Endothelial cell of umbilical vein (primary cell): ENCODE measurements around the gene TUBB1. TPM values are rescaled to one million over a fixed set of nuclear protein-coding genes. Genes with fewer than 3 reads are reported as not detected.
A peak's percentile ranks its signal among the peaks of the same experiment; 100 is the strongest.

ENCODE experiments used
- BruUV-seq: library from RNA; stranded (reverse); fragments of 400-500 nt; replicated peaks from 2 replicates; lab custom pipeline; 2021; lab: Mats Ljungman, UMichigan
- CTCF ChIA-PET: fragments of 300-600, 350-600 bp; sonication (Branson Sonifier 250); formaldehyde crosslinking; loops from one replicate; lab custom pipeline; 2021; ENCODE audit warnings: antibody characterized with exemption, inconsistent platforms; lab: Charles Lee
- POLR2A ChIA-PET: fragments of 300-600, 350-600 bp; sonication (Branson Sonifier 250); formaldehyde crosslinking; loops from one replicate; lab custom pipeline; 2021; ENCODE audit warnings: antibody characterized with exemption, inconsistent platforms; lab: Charles Lee
- DNase-seq: peaks from one replicate; pipeline ENCODE4 v3.0.0-alpha.2; 2011; ENCODE audit warnings: low read depth, low spot score
- FAIRE-seq: peaks from 2 replicates; lab custom pipeline; 2011; peaks lifted over from hg19 to GRCh38; lab: Jason Lieb, UNC
- H2AFZ ChIP-seq: 2 replicates; pipeline ENCODE4 v1.6.0; 2012; ENCODE audit warnings: low read depth, low read length, control low read depth, inconsistent platforms
- H3K27ac ChIP-seq: 2 replicates; pipeline ENCODE4 v1.5.1; 2011; ENCODE audit warnings: low read depth, mild to moderate bottlenecking, control low read depth, low read length, moderate library complexity; ENCODE audit not compliant: insufficient read depth
- H3K27me3 ChIP-seq, 2 experiments: 2 replicates each; pipeline versions ENCODE4 v1.6.0 to v1.6.1; 2011; ENCODE audit warnings: low read length in 2 of 2, mixed read lengths in 1 of 2; ENCODE audit not compliant: control insufficient read depth in 2 of 2, insufficient read depth in 2 of 2
- H3K36me3 ChIP-seq, 2 experiments: 2 replicates in 1 of 2; 3 replicates in 1 of 2; pipeline ENCODE4 v1.5.1; 2011; ENCODE audit warnings: low read length in 2 of 2, mild to moderate bottlenecking in 1 of 2, moderate library complexity in 1 of 2; ENCODE audit not compliant: control insufficient read depth in 2 of 2, insufficient read depth in 2 of 2; ENCODE audit errors: extremely low read depth in 1 of 2
- H3K4me1 ChIP-seq: 3 replicates; pipeline ENCODE4 v1.5.1; 2011; ENCODE audit warnings: mild to moderate bottlenecking, low read length; ENCODE audit not compliant: control insufficient read depth, insufficient read depth; ENCODE audit errors: extremely low read depth
- H3K4me2 ChIP-seq: 2 replicates; pipeline ENCODE4 v1.6.1; 2011; ENCODE audit warnings: low read length, control low read depth, mixed read lengths; ENCODE audit not compliant: insufficient read depth
- H3K4me3 ChIP-seq, 3 experiments: fragments of 200-600 bp in 1 of 3; sonication (generic), shearing (Covaris generic) in 1 of 3; replicated peaks in 1 of 3; 2 replicates each; pipeline ENCODE4 v1.5.1; 2011 to 2016; ENCODE audit warnings: control low read depth in 3 of 3, low read length in 3 of 3, mild to moderate bottlenecking in 2 of 3, inconsistent platforms in 1 of 3, low read depth in 1 of 3, moderate library complexity in 1 of 3; ENCODE audit not compliant: insufficient read depth in 1 of 3
- H3K79me2 ChIP-seq: 2 replicates; pipeline ENCODE4 v1.6.0; 2012; ENCODE audit warnings: low read length, inconsistent platforms; ENCODE audit not compliant: control insufficient read depth, insufficient read depth
- H3K9ac ChIP-seq: replicated peaks from 2 replicates; pipeline ENCODE3; 2011; ENCODE audit warnings: low read length, control low read depth; ENCODE audit not compliant: insufficient read depth; ENCODE audit errors: extremely low read depth
- H3K9me1 ChIP-seq: replicated peaks from 3 replicates; pipeline ENCODE4 v1.6.0; 2011; ENCODE audit warnings: mild to moderate bottlenecking, low read length; ENCODE audit not compliant: control insufficient read depth, insufficient read depth; ENCODE audit errors: extremely low read depth
- H3K9me3 ChIP-seq: replicated peaks from 2 replicates; pipeline ENCODE4 v1.5.1; 2012; ENCODE audit warnings: low read length, inconsistent platforms; ENCODE audit not compliant: control insufficient read depth, insufficient read depth
- H4K20me1 ChIP-seq: replicated peaks from 2 replicates; pipeline ENCODE3; 2011; ENCODE audit warnings: mild to moderate bottlenecking, low read length; ENCODE audit not compliant: control insufficient read depth, insufficient read depth; ENCODE audit errors: extremely low read depth
- CTCF ChIP-seq, 2 donors: IDR thresholded peaks; 1 replicate in 1 of 2; 2 replicates in 1 of 2; pipeline ENCODE4 v1.5.1; 2011; ENCODE audit warnings: low read length in 2 of 2, mild to moderate bottlenecking in 2 of 2, moderate library complexity in 2 of 2, control low read depth in 1 of 2, inconsistent platforms in 1 of 2, low read depth in 1 of 2; ENCODE audit not compliant: insufficient read depth in 1 of 2; ENCODE audit errors: extremely low read depth in 1 of 2
- EZH2 ChIP-seq: IDR thresholded peaks from 2 replicates; pipeline ENCODE4 v1.6.1; 2012; ENCODE audit warnings: borderline replicate concordance, low read depth, mild to moderate bottlenecking, moderate library complexity, low read length, inconsistent platforms; ENCODE audit not compliant: severe bottlenecking
- FOS ChIP-seq: IDR thresholded peaks from 2 replicates; pipeline ENCODE4 v1.6.1; 2011; ENCODE audit warnings: mild to moderate bottlenecking, low read length, moderate library complexity, borderline replicate concordance; ENCODE audit not compliant: insufficient read depth
- GATA2 ChIP-seq: IDR thresholded peaks from 2 replicates; pipeline ENCODE4 v1.7.0; 2011; ENCODE audit warnings: low read depth, mild to moderate bottlenecking, moderate library complexity, mixed read lengths, low read length; ENCODE audit not compliant: insufficient read length, insufficient read depth
- JUN ChIP-seq: IDR thresholded peaks from 2 replicates; pipeline ENCODE4 v1.6.1; 2011; ENCODE audit warnings: borderline replicate concordance, low read depth; ENCODE audit not compliant: insufficient read length, insufficient read depth
- MAX ChIP-seq: IDR thresholded peaks from 2 replicates; pipeline ENCODE4 v1.6.1; 2011; ENCODE audit not compliant: insufficient read depth, insufficient read length
- MYC ChIP-seq: IDR thresholded peaks from one replicate; pipeline ENCODE4 v1.6.1; 2011; ENCODE audit warnings: mild to moderate bottlenecking, low read depth, low read length
- POLR2A ChIP-seq: IDR thresholded peaks from 2 replicates; pipeline ENCODE4 v1.6.1; 2012; ENCODE audit warnings: low read depth, mild to moderate bottlenecking, control low read depth, low read length
- POLR2AphosphoS5 ChIP-seq: IDR thresholded peaks from 2 replicates; pipeline ENCODE4 v1.6.1; 2012; ENCODE audit warnings: low read depth, mild to moderate bottlenecking, control low read depth, low read length, moderate library complexity; ENCODE audit not compliant: insufficient read depth
- dilution Hi-C: fragments of 300-500 bp; cut with MboI; formaldehyde crosslinking; loops from one replicate; pipeline ENCODE4 v1.15.0; 2019; ENCODE audit warnings: low sequenced_read_pairs; ENCODE audit not compliant: extremely low pct_ligation_motif_present
- intact Hi-C: fragments of 100-400 bp; cut with micrococcal nuclease; formaldehyde crosslinking; loops from one replicate; pipeline ENCODE4 v1.10.0; 2022
- polyA plus RNA-seq, 4 experiments: library from polyadenylated mRNA; depleted of rRNA in 3 of 4; stranded (reverse) in 3 of 4; unstranded in 1 of 4; fragments of >200 nt; gene quantifications; 2 replicates each; pipeline versions ENCODE4 v1.2.1 to v1.2.3, GENCODE V29; 2011 to 2012; ENCODE audit warnings: missing spikeins in 1 of 4
- total RNA-seq: library from RNA; stranded (reverse); gene quantifications from 2 replicates; pipeline ENCODE4 v1.2.3, GENCODE V29; 2021

TUBB1 gene
- total and polyA plus RNA-seq, 2 donors (not counting 3 experiments of a cell fraction or from before 2014, with no cell fraction given): 0.04 TPM; not detected in 1

- CTCF ChIA-PET: interaction anchor here (1.0 to 1.2 kb wide), 2 partner anchors 11 to 37 kb away, joined by 3 to 6 read pairs; partner anchors contain the start of gene ATP5F1E
Observed at GRCh38 chr20:58995461-58996225, 23.6 kb upstream of the TUBB1 start.

More at GRCh38 chr20:58995461-58996225, 23.6 kb upstream of the TUBB1 start:
- peaks cover 35 to 52% of the 10 kb centered on the region in 2 experiments for H3K36me3 ChIP-seq
- H3K27ac ChIP-seq: no peak overlapping the region
- no peak for FAIRE-seq
- no peaks in the 10 kb centered on the region for H3K4me1 ChIP-seq
- no peak overlapping the region for H3K4me2 ChIP-seq
- no peaks in the 10 kb centered on the region for H3K27me3 ChIP-seq
- no peaks in the 10 kb centered on the region for H4K20me1 ChIP-seq
- TF ChIP-seq MAX: no peak
- no peak for TF ChIP-seq POLR2AphosphoS5
- no peak for TF ChIP-seq POLR2A
- TF ChIP-seq FOS: no peak
- no peak for TF ChIP-seq CTCF (IDR thresholded peaks at IDR 0.05; ENCODE audit: extremely low read depth in 1 of 2, insufficient read depth in 1 of 2, low read depth in 1 of 2, low read length in 2 of 2)
- no peak for TF ChIP-seq MYC
- no peak for TF ChIP-seq JUN
- TF ChIP-seq GATA2: no peak
- TF ChIP-seq EZH2: no peak
- POLR2A ChIA-PET: no interaction called here
- H3K9me3 ChIP-seq: no peaks in the 10 kb centered on the region
- dilution Hi-C loops (no loop called here), intact Hi-C loops (loop anchor here (5.0 kb wide), 1 partner anchor 37 kb away; the partner anchor contains the start of gene ATP5F1E)
- no peak overlapping the region for H3K9ac ChIP-seq
- peaks cover 3% of the 10 kb centered on the region for H3K79me2 ChIP-seq
- no peaks in the 10 kb centered on the region for H3K9me1 ChIP-seq
- no peak overlapping the region for H3K4me3 ChIP-seq
- no peak overlapping the region for H2AFZ ChIP-seq
- TSS peak; percentile 93 for BruUV-seq
- DNase-seq: no peak
